PC-9 (cell line): ENCODE results near the gene EML6.
A peak's percentile ranks its signal among the peaks of the same experiment; 100 is the strongest.

Experiments used
- CTCF ChIP-seq: fragments of 200-600 bp; sonication (generic); conservative IDR thresholded peaks from 2 replicates; pipeline ENCODE4 v1.6.1; 2017; ENCODE audit warnings: mixed run types, antibody characterized with exemption, mild to moderate bottlenecking, moderate library complexity
- EZH2 ChIP-seq: fragments of 200-600 bp; sonication (generic); IDR thresholded peaks from 2 replicates; pipeline ENCODE4 v1.8.0; 2017; ENCODE audit warnings: antibody characterized with exemption, low read depth

GRCh38 chr2:55014962-55015939 is 291.8 kb downstream of the EML6 start:
- TF ChIP-seq CTCF, result peak; percentile 83
- TF ChIP-seq EZH2, result no peak
